KOPT-K1 (cell line): Measurements from ENCODE around the gene KIR3DL1.
"Not testable (repeated sequence)": the region's sequence is repeated elsewhere in the genome, so short reads cannot be mapped to it uniquely, and the experiment has no call there.

Experiments
- H3K27ac ChIP-seq: fragments of 200-600 bp; sonication (generic); 2 replicates; pipeline ENCODE4 v1.5.1; 2016; ENCODE audit warnings: antibody characterized with exemption, mild to moderate bottlenecking, low read depth, low read length; ENCODE audit not compliant: poor library complexity, severe bottlenecking
- H3K36me3 ChIP-seq: fragments of 200-600 bp; sonication (generic); 2 replicates; pipeline ENCODE4 v1.5.1; 2017; ENCODE audit warnings: antibody characterized with exemption, mild to moderate bottlenecking, low read length, moderate library complexity; ENCODE audit not compliant: insufficient read depth
- H3K9me3 ChIP-seq: fragments of 200-600 bp; sonication (generic); 2 replicates; pipeline ENCODE4 v1.5.1; 2017; ENCODE audit warnings: antibody characterized with exemption, low read length, mild to moderate bottlenecking; ENCODE audit not compliant: insufficient read depth, poor library complexity, severe bottlenecking

Gene KIR3DL1

GRCh38 chr19:54850061-54850640 is 33.9 kb downstream of the KIR3DL1 start, which contains the start of gene KIR3DL2:
TSS of gene KIR3DL2 (plus strand) at chr19:54850443. CDS start at chr19:54850476, 33 bp downstream.
- H3K36me3 ChIP-seq, H3K27ac ChIP-seq, H3K9me3 ChIP-seq: not testable (repeated sequence)

GRCh38 chr19:54850930-54851329 is 34.7 kb downstream of the KIR3DL1 start:
- Histone ChIP-seq H3K36me3 (no peaks in the 10 kb centered on the region), H3K27ac (no peak overlapping the region), H3K9me3 (no peaks in the 10 kb centered on the region)

- Histone ChIP-seq H3K36me3 (no peaks in the 10 kb centered on the region), H3K9me3 (no peaks in the 10 kb centered on the region), H3K27ac (no peak overlapping the region)
These were observed 35.1 kb downstream of the KIR3DL1 start for GRCh38 chr19:54851353-54851752.

- not testable (repeated sequence) for H3K9me3 ChIP-seq, H3K27ac ChIP-seq, H3K36me3 ChIP-seq
These were observed 39.0 kb downstream of the KIR3DL1 start for GRCh38 chr19:54855241-54855640.

- H3K27ac ChIP-seq, H3K9me3 ChIP-seq, H3K36me3 ChIP-seq: not testable (repeated sequence)
These were observed 42.2 kb downstream of the KIR3DL1 start for GRCh38 chr19:54858476-54858875.

- not testable (repeated sequence) for H3K27ac ChIP-seq, H3K36me3 ChIP-seq, H3K9me3 ChIP-seq
These were observed 43.2 kb downstream of the KIR3DL1 start for GRCh38 chr19:54859421-54859820.

GRCh38 chr19:54863459-54863858 is 47.2 kb downstream of the KIR3DL1 start:
- not testable (repeated sequence) for H3K36me3 ChIP-seq, H3K27ac ChIP-seq, H3K9me3 ChIP-seq

GRCh38 chr19:54871696-54872095 is 55.4 kb downstream of the KIR3DL1 start:
- no peaks in the 10 kb centered on the region for H3K36me3 ChIP-seq
- H3K27ac ChIP-seq = no peak overlapping the region

GRCh38 chr19:54873990-54874389 is 57.7 kb downstream of the KIR3DL1 start, which contains the start of gene FCAR:
TSS of gene FCAR (plus strand) at chr19:54874235. CDS start at chr19:54874290, 55 bp downstream.
- no peaks in the 10 kb centered on the region for H3K36me3 ChIP-seq
- peaks cover 3% of the 10 kb centered on the region for H3K9me3 ChIP-seq
- no peak within 1 kb of the TSS for H3K27ac ChIP-seq

More at GRCh38 chr19:54871696-54872095, 55.4 kb downstream of the KIR3DL1 start:
- H3K9me3 ChIP-seq = peaks cover 3% of the 10 kb centered on the region

- H3K36me3 ChIP-seq = no peaks in the 10 kb centered on the region
- H3K27ac ChIP-seq = no peak overlapping the region
- H3K9me3 ChIP-seq = peaks cover under 1% of the 10 kb centered on the region
These were observed 59.2 kb downstream of the KIR3DL1 start for GRCh38 chr19:54875506-54875905.

- no peaks in the 10 kb centered on the region for H3K9me3 ChIP-seq
- no peak overlapping the region for H3K27ac ChIP-seq
- no peaks in the 10 kb centered on the region for H3K36me3 ChIP-seq
These were observed 61.2 kb downstream of the KIR3DL1 start for GRCh38 chr19:54877471-54877870.
